ENCODE measurements around the gene WDR89.

Gene WDR89

DNA sequence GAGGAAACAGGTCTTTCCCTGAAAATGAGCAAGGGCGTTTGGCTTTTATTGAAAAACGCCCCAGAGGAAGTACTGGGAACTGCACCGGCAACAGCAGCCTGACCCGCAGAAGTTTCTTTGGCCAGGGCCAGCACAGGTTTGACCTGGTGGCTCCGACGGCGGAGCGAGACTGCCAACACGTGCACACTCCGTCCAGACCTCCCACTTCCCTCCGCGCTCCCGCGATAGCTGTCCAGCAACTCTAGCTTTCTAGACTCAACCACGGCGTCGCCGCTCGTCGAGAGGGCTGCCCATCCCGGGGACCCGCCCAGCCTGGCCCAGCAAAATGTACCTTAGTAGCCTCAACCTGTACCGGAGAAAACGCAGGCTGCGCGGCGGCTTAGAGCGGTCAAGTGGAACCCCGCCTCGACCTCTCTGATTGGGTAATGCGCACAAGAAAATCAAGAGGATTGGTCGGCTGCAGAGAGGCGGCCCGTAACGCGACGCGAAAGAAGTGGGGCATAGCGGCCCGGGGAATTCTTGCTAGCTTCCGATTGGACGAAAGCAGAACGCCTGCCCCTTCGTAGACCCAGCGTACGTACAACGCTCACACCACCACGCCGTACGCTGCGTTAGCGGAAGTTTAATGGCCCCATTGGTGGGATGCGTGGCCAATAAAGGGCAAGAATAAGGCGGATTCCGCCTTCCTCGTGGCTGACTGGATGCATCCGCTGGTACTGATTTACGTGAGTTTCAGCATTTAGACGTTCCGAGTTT lies at the start of gene WDR89:
WDR89 (minus strand) TSS at position 399 of the 756 bp plus-strand sequence. CDS start 41,929 bp downstream, outside the sequence.
- in situ Hi-C loops (cut with MboI; ENCODE audit: low sequenced_read_pairs, unreplicated experiment), result no loop called here
- DNase-seq (ENCODE audit: low spot score), result peak; percentile 94
- TF ChIP-seq, protein P1, sequence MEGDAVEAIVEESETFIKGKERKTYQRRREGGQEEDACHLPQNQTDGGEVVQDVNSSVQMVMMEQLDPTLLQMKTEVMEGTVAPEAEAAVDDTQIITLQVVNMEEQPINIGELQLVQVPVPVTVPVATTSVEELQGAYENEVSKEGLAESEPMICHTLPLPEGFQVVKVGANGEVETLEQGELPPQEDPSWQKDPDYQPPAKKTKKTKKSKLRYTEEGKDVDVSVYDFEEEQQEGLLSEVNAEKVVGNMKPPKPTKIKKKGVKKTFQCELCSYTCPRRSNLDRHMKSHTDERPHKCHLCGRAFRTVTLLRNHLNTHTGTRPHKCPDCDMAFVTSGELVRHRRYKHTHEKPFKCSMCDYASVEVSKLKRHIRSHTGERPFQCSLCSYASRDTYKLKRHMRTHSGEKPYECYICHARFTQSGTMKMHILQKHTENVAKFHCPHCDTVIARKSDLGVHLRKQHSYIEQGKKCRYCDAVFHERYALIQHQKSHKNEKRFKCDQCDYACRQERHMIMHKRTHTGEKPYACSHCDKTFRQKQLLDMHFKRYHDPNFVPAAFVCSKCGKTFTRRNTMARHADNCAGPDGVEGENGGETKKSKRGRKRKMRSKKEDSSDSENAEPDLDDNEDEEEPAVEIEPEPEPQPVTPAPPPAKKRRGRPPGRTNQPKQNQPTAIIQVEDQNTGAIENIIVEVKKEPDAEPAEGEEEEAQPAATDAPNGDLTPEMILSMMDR (IDR thresholded peaks at IDR 0.05; ENCODE audit: borderline replicate concordance, control extremely low read depth, extremely low read depth, insufficient read depth, missing control alignments), result peak; percentile 46

DNA sequence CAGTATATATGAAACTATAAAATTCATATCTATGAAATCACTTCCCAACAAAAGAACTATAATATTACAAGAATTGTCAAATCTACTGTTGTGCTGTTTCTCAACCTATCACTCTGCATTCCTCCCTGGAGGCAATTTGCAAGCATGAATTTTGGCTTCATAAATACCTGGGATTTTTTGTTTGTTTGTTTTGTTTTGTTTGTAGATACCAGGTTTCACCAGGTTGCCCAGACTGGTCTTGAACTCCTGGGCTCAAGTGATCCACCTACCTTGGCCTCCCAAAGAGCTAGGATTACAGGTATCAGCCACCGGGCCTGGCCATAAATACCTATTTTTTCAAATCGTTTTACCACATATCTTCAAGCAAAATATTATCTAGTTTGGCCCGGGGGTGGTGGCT lies 47.5 kb upstream of the WDR89 start:
- in situ Hi-C loops (cut with MboI; ENCODE audit: low sequenced_read_pairs, unreplicated experiment), result no loop called here
- TF ChIP-seq, protein P1 (IDR thresholded peaks at IDR 0.05; ENCODE audit: borderline replicate concordance, control extremely low read depth, extremely low read depth, insufficient read depth, missing control alignments), result no peak
- no peak for DNase-seq (ENCODE audit: low spot score)

- in situ Hi-C loops (cut with MboI; ENCODE audit: low sequenced_read_pairs, unreplicated experiment), result no loop called here
- DNase-seq (ENCODE audit: low spot score), result no peak
- TF ChIP-seq, protein P1 (IDR thresholded peaks at IDR 0.05; ENCODE audit: borderline replicate concordance, control extremely low read depth, extremely low read depth, insufficient read depth, missing control alignments), result no peak
Measured at GRCh38 chr14:63686926-63687325, 45.3 kb upstream of the WDR89 start.

DNA sequence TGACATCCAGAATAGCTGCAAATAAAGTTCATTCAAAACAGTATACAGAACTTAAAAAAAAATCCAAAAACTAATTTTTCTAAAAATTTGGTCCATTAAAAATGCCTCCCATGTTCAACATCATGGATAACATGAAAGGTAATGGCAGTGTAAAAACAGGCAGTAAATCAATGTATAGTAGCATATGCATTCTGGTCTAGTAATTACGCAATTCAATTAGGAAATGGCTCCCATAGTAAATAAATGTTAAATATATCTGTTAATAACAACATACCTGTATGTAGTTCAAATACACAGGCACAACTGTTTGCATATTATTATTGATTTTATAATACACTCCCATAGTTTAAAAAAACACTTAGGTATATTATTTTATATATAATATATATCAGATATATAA lies 43.7 kb upstream of the WDR89 start:
- DNase-seq (ENCODE audit: low spot score), result no peak
- TF ChIP-seq, protein P1 (IDR thresholded peaks at IDR 0.05; ENCODE audit: borderline replicate concordance, control extremely low read depth, extremely low read depth, insufficient read depth, missing control alignments), result no peak
- in situ Hi-C loops (cut with MboI; ENCODE audit: low sequenced_read_pairs, unreplicated experiment), result no loop called here

DNA sequence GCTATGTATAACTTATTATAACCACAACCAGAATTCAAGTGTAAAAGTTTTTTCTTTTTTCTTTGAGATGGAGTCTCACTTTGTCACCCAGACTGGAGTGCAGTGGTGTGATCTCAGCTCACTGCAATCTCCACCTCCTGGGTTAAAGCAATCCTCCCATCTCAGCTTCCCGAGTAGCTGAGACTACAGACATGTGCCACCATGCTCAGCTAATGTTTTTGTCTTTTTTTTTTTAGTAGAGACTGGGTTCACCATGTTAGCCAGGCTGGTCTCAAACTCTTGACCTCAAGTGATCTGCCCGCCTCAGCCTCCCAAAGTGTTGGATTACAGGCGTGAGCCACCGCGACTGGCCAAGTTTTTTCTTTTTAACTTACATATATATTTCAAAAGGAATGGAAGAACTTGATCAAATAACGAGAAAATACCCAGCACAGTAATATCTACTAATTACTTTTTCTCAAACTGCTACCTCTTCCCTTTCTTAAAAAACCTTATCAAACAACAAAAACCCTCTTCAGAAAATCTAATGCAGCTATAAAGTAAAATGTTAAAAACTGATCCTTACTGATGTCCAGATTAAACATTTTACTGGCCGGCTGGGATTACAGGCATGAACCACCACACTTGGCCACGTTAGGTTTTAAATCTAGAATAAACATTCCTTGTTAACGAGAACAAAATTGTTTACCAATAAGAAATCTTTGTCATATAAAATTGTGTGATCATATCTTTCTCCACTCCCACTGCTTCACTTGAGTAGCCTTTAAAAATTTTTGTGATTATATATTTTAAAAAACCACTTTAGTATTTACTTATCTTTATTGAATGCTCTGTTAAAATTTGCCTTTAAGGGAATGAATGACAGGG lies 41.3 kb upstream of the WDR89 start:
- DNase-seq (ENCODE audit: low spot score), result no peak
- in situ Hi-C loops (cut with MboI; ENCODE audit: low sequenced_read_pairs, unreplicated experiment), result no loop called here
- TF ChIP-seq, protein P1 (IDR thresholded peaks at IDR 0.05; ENCODE audit: borderline replicate concordance, control extremely low read depth, extremely low read depth, insufficient read depth, missing control alignments), result no peak

DNA sequence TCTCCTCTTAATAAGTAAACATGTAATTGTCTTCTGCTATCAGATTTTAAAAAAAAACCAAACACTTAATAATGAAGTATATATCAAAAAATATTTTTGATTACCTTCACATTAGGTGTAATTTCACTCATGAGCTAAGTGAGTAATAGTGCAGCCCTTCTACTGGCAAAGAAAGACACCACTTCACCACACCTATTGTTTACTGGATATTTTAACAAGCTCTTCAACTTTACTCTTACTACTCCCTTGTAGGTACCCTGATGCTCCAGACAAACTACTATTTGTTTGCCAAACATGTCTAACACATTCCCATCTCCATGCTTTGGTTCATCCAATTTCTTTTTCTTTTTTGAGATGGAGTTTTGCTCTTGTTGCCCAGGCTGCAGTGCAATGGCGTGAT lies 36.9 kb upstream of the WDR89 start:
- no peak for DNase-seq (ENCODE audit: low spot score)
- in situ Hi-C loops (cut with MboI; ENCODE audit: low sequenced_read_pairs, unreplicated experiment), result no loop called here
- TF ChIP-seq, protein P1 (IDR thresholded peaks at IDR 0.05; ENCODE audit: borderline replicate concordance, control extremely low read depth, extremely low read depth, insufficient read depth, missing control alignments), result no peak
